ENCODE data around the gene COL5A3.

GRCh38 chr19:10009714-10010224 is 535 bp downstream of the COL5A3 start:
- no peak for TF ChIP-seq BCL6 (CRISPR knock-in tag; IDR thresholded peaks at IDR 0.05)
- no peak for TF ChIP-seq YY1 (IDR thresholded peaks at IDR 0.05; ENCODE audit: insufficient read depth, insufficient replicate concordance, low read depth, low read length)
- no peak for TF ChIP-seq ELK4 (CRISPR knock-in tag; IDR thresholded peaks at IDR 0.05; ENCODE audit: borderline replicate concordance)
- TF ChIP-seq PCBP2 (optimal IDR thresholded peaks at IDR 0.05; ENCODE audit: low read depth, low read length, poor library complexity, severe bottlenecking): no peak
- no peak for TF ChIP-seq KDM5A (IDR thresholded peaks at IDR 0.05; ENCODE audit: borderline replicate concordance, low read length)
- no peak for TF ChIP-seq ZNF703 (CRISPR knock-in tag; IDR thresholded peaks at IDR 0.05; ENCODE audit: borderline replicate concordance)
- no peak for TF ChIP-seq SOX13 (IDR thresholded peaks at IDR 0.05)
- no peak for TF ChIP-seq SOX13 (CRISPR knock-in tag; conservative IDR thresholded peaks at IDR 0.05 in 1 of 2, IDR thresholded peaks at IDR 0.05 in 1 of 2)
- TF ChIP-seq RFXANK (CRISPR knock-in tag; IDR thresholded peaks at IDR 0.05): no peak
- no peak for TF ChIP-seq CREB1 (IDR thresholded peaks at IDR 0.05)
- TF ChIP-seq CREB1 (CRISPR knock-in tag; IDR thresholded peaks at IDR 0.05): no peak
